Measurements from ENCODE around the gene SLC6A3.

GRCh38 chr5:1378866-1379659, 66.2 kb downstream of the SLC6A3 start:
- no peak for TF ChIP-seq IRF2 (CRISPR knock-in tag; IDR thresholded peaks at IDR 0.05)
- TF ChIP-seq PREB (CRISPR knock-in tag; IDR thresholded peaks at IDR 0.05) = no peak
- no peak for TF ChIP-seq EP300 (IDR thresholded peaks at IDR 0.05; ENCODE audit: low read depth in 2 of 2, low read length in 2 of 2)
- TF ChIP-seq EP300 (CRISPR knock-in tag; IDR thresholded peaks at IDR 0.05; ENCODE audit: borderline replicate concordance) = no peak
- no peak for TF ChIP-seq KAT8 (CRISPR knock-in tag; IDR thresholded peaks at IDR 0.05)
- TF ChIP-seq MYNN (CRISPR knock-in tag; IDR thresholded peaks at IDR 0.05; ENCODE audit: low read depth) = no peak
- TF ChIP-seq CEBPB (IDR thresholded peaks at IDR 0.05; ENCODE audit: borderline replicate concordance, low read depth, low read length) = no peak
- TF ChIP-seq POLR2A (IDR thresholded peaks at IDR 0.05; ENCODE audit: insufficient read depth in 1 of 2, low read depth in 2 of 2, low read length in 2 of 2) = no peak
- TF ChIP-seq ZNF737 (CRISPR knock-in tag; IDR thresholded peaks at IDR 0.05; ENCODE audit: borderline replicate concordance) = no peak
- TF ChIP-seq TEAD3 (CRISPR knock-in tag; optimal IDR thresholded peaks at IDR 0.05; ENCODE audit: borderline replicate concordance) = no peak
- no peak for TF ChIP-seq MAFF (IDR thresholded peaks at IDR 0.05; ENCODE audit: low read depth, low read length)
- no peak for TF ChIP-seq TEF (CRISPR knock-in tag; IDR thresholded peaks at IDR 0.05)
- TF ChIP-seq ZNF598 (CRISPR knock-in tag; IDR thresholded peaks at IDR 0.05; ENCODE audit: borderline replicate concordance) = no peak
- no peak for TF ChIP-seq ZNF589 (CRISPR knock-in tag; conservative IDR thresholded peaks at IDR 0.05)
